ENCODE measurements around the gene ACOT7. TPM values are rescaled to one million over a fixed set of nuclear protein-coding genes. Genes with fewer than 3 reads are reported as not detected.

ACOT7 gene
- total RNA-seq, 1 experiment from 2014 or later, result 120 TPM

GRCh38 chr1:6409053-6409452 lies 15.5 kb upstream of the ACOT7 start:
- Histone ChIP-seq H3K4me1 (ENCODE audit: control insufficient read depth, insufficient read depth, low read length) (peaks cover 5% of the 10 kb centered on the region; the same call in 1 of the 2 replicates), H3K36me3 (ENCODE audit: control insufficient read depth, insufficient read depth, low read length) (no peaks in the 10 kb centered on the region), H3K27me3 (ENCODE audit: control insufficient read depth, insufficient read depth, low read length) (no peaks in the 10 kb centered on the region), H3K4me3 (ENCODE audit: low read depth in 2 of 2, low read length in 2 of 2) (no peak overlapping the region), H3K9me3 (ENCODE audit: control insufficient read depth, insufficient read depth, low read depth, low read length) (no peaks in the 10 kb centered on the region), H3K27ac (ENCODE audit: low read length) (no peak overlapping the region)
- no peak for DNase-seq (ENCODE audit: low read depth, low spot score)
- no TSS peak for BruUV-seq (replicated peaks)
- POLR2A ChIA-PET, result no interaction called here
- ATAC-seq, result no peak
- CTCF ChIA-PET, result interaction anchor here (0.6 to 1.7 kb wide), 2 partner anchors 14 to 27 kb away, joined by 4 to 5 read pairs; no protein-coding TSS in a partner anchor
- TF ChIP-seq CTCF (IDR thresholded peaks at IDR 0.05) (peak; percentile 15; the same call in 1 of the 2 replicates), TCF7L2 (IDR thresholded peaks at IDR 0.05; ENCODE audit: low read depth, low read length) (no peak)
- intact Hi-C loops (cut with micrococcal nuclease; ENCODE audit: unreplicated experiment) (no loop called here), in situ Hi-C loops (cut with HindIII; ENCODE audit: low pct_unique_long_range_greater_than_20kb, low sequenced_read_pairs) (no loop called here)

- no peaks in the 10 kb centered on the region for H3K36me3 ChIP-seq (ENCODE audit: control insufficient read depth, insufficient read depth, low read length)
- in situ Hi-C loops (cut with HindIII; ENCODE audit: low pct_unique_long_range_greater_than_20kb, low sequenced_read_pairs) (no loop called here), intact Hi-C loops (cut with micrococcal nuclease; ENCODE audit: unreplicated experiment) (no loop called here)
- ChIA-PET CTCF (no interaction called here), POLR2A (interaction anchor here (0.5 kb wide), 1 partner anchor 149 kb away, joined by 3 read pairs; no protein-coding TSS in a partner anchor)
- H3K4me3 ChIP-seq (ENCODE audit: low read depth in 2 of 2, low read length in 2 of 2), result no peak overlapping the region
- peaks cover 2% of the 10 kb centered on the region; the same call in 1 of the 2 replicates for H3K4me1 ChIP-seq (ENCODE audit: control insufficient read depth, insufficient read depth, low read length)
- DNase-seq (ENCODE audit: low read depth, low spot score) (no peak), ATAC-seq (no peak)
- no peak for TF ChIP-seq TCF7L2 (IDR thresholded peaks at IDR 0.05; ENCODE audit: low read depth, low read length)
- TF ChIP-seq POLR2AphosphoS5 (IDR thresholded peaks at IDR 0.05; ENCODE audit: low read depth, low read length), result no peak
- no peak for TF ChIP-seq SIN3A (IDR thresholded peaks at IDR 0.05; ENCODE audit: borderline replicate concordance, insufficient read depth, low read depth, low read length)
- TF ChIP-seq REST (IDR thresholded peaks at IDR 0.05; ENCODE audit: insufficient read depth in 1 of 2, low read depth in 2 of 2, low read length in 1 of 2), result no peak
- no peak for TF ChIP-seq CTCF (IDR thresholded peaks at IDR 0.05)
- no TSS peak for BruUV-seq (replicated peaks)
- H3K9me3 ChIP-seq (ENCODE audit: control insufficient read depth, insufficient read depth, low read depth, low read length), result no peaks in the 10 kb centered on the region
- no peak overlapping the region for H3K27ac ChIP-seq (ENCODE audit: low read length)
- H3K27me3 ChIP-seq (ENCODE audit: control insufficient read depth, insufficient read depth, low read length), result no peaks in the 10 kb centered on the region
These were observed 14.5 kb upstream of the ACOT7 start for GRCh38 chr1:6408023-6408422.

Measured in Panc1 (cell line).